Ishikawa (cell line): ENCODE results near the gene RPL7A.

Experiments used
- CEBPB ChIP-seq: IDR thresholded peaks from 2 replicates; pipeline ENCODE4 v1.6.1; 2012
- CREB1 ChIP-seq: IDR thresholded peaks from 2 replicates; pipeline ENCODE4 v1.6.1; 2012; ENCODE audit warnings: low read depth
- EGR1 ChIP-seq: IDR thresholded peaks from 2 replicates; pipeline ENCODE4 v1.6.1; 2012
- EP300 ChIP-seq: IDR thresholded peaks from 2 replicates; pipeline ENCODE4 v1.6.1; 2012; ENCODE audit warnings: borderline replicate concordance
- FOXM1 ChIP-seq: IDR thresholded peaks from 2 replicates; pipeline ENCODE4 v1.6.1; 2012; ENCODE audit warnings: low read depth, borderline replicate concordance
- MAX ChIP-seq: IDR thresholded peaks from 2 replicates; pipeline ENCODE4 v1.6.1; 2012
- NFIC ChIP-seq: IDR thresholded peaks from 2 replicates; pipeline ENCODE4 v1.6.1; 2012
- RAD21 ChIP-seq: IDR thresholded peaks from 2 replicates; pipeline ENCODE4 v1.6.1; 2012; ENCODE audit warnings: low read depth
- REST ChIP-seq: IDR thresholded peaks from 2 replicates; pipeline ENCODE4 v1.6.1; 2012; ENCODE audit warnings: low read depth, mild to moderate bottlenecking
- TAF1 ChIP-seq: IDR thresholded peaks from 2 replicates; pipeline ENCODE4 v1.6.1; 2012; ENCODE audit warnings: low read depth, mild to moderate bottlenecking
- TCF12 ChIP-seq: IDR thresholded peaks from 2 replicates; pipeline ENCODE4 v1.6.1; 2012; ENCODE audit warnings: low read depth
- TEAD4 ChIP-seq: IDR thresholded peaks from 2 replicates; pipeline ENCODE4 v1.6.1; 2012
- USF1 ChIP-seq: IDR thresholded peaks from 2 replicates; pipeline ENCODE4 v1.6.1; 2012
- YY1 ChIP-seq: IDR thresholded peaks from 2 replicates; pipeline ENCODE4 v1.6.1; 2012; ENCODE audit warnings: low read depth
- ZBTB7A ChIP-seq: IDR thresholded peaks from 2 replicates; pipeline ENCODE4 v1.6.1; 2012; ENCODE audit warnings: low read depth

Gene RPL7A

DNA sequence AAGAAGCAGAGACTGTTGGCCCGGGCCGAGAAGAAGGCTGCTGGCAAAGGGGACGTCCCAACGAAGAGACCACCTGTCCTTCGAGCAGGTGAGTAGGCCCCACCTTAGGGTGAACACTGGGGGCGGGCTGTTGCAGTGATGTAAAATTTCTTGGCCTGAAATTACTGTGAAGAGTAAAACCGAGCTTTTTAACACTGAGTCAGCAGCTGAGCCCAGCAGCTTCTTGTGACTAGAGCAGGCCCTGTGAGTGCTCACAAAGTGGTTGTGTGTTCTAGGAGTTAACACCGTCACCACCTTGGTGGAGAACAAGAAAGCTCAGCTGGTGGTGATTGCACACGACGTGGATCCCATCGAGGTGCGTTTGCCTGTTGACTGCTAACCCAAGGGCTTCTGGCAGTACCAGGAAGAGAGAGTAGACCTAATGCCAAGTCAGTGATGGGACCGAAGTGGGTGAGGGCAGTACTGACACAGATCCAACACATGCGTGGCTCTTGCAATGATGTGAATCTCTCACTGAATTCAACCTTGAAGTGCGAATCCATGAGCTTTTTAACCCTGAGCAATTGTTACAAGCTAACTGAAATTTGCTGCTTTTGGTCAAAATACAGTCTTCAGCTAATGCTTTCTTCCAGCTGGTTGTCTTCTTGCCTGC lies 2.1 kb downstream of the RPL7A start:
- TF ChIP-seq YY1 (no peak), TCF12 (no peak), MAX (no peak), ZBTB7A (no peak), NFIC (no peak), USF1 (no peak), CREB1 (no peak), EGR1 (no peak), TEAD4 (no peak), FOXM1 (no peak), RAD21 (no peak), REST (no peak), CEBPB (no peak), TAF1 (no peak)

- TF ChIP-seq YY1 = no peak
- no peak for TF ChIP-seq FOXM1
- no peak for TF ChIP-seq TEAD4
- no peak for TF ChIP-seq REST
- no peak for TF ChIP-seq NFIC
- TF ChIP-seq EP300 = no peak
- no peak for TF ChIP-seq TAF1
- TF ChIP-seq USF1 = no peak
- TF ChIP-seq MAX = no peak
- no peak for TF ChIP-seq RAD21
- TF ChIP-seq TCF12 = no peak
- TF ChIP-seq ZBTB7A = no peak
- TF ChIP-seq EGR1 = no peak
- no peak for TF ChIP-seq CREB1
- TF ChIP-seq CEBPB = no peak
These were observed 3.5 kb downstream of the RPL7A start for GRCh38 chr9:133351526-133351907.

DNA sequence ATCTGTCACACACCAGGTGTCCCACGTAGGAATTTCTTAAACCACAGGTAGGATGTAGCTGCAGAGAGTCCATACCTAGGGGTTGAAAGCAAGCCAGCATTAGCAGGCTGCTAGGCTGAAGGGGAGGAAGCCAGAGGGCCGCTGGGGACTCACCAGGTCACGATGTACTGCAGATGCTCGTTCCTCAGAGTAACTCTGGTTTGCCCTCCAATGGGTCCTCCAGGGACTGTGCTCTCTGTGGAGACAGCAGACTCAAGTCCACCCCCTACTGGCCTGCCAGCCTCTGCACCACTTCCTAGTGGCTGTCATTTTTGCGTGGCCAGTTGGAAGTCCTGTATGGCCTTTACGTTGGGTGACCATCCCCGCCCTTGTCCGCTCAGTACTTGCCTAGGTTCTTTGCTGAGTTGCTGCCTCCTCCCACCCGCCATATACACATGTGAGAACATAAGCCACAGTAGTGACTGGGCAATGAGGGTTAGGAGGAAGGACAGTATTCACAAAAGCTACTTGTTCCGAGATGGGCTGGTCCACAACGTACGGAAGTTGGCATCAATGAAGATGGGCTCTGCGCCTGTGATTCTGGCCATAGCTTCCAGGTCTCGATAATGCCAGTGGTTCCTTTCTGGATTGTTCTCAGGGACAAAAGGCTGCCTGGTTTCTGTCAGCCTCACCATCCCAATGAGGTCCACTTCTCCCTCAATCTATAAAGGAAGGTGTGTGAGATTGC lies 4.1 kb downstream of the RPL7A start:
- no peak for TF ChIP-seq ZBTB7A

- no peak for TF ChIP-seq USF1
These were observed 4.8 kb downstream of the RPL7A start for GRCh38 chr9:133352635-133353340.

- TF ChIP-seq EGR1 (no peak), TAF1 (no peak), FOXM1 (no peak), TCF12 (no peak), EP300 (no peak), MAX (no peak), REST (no peak), YY1 (no peak), ZBTB7A (no peak), TEAD4 (no peak), CREB1 (no peak), NFIC (no peak), CEBPB (no peak)
These were observed 5.5 kb downstream of the RPL7A start for GRCh38 chr9:133353548-133353947.
